PC-3 (cell line): ENCODE measurements around the gene KCNQ1OT1. TPM values are rescaled to one million over a fixed set of nuclear protein-coding genes. Genes with fewer than 3 reads are reported as not detected.

Experiments
- ATAC-seq: fragments of 200-7000 bp; cut with Tn5 transposase; 2 replicates; pipeline ENCODE4 v1.9.1; 2020; ENCODE audit warnings: mild to moderate bottlenecking, moderate library complexity
- BruUV-seq: library from RNA; stranded (reverse); fragments of 400-500 nt; replicated peaks from 2 replicates; lab custom pipeline; 2021; lab: Mats Ljungman, UMichigan
- CTCF ChIA-PET: fragments of 300-600 bp; sonication (Branson Sonifier 250); formaldehyde crosslinking; loops from one replicate; lab custom pipeline; 2022; ENCODE audit warnings: antibody characterized with exemption; lab: Charles Lee
- POLR2A ChIA-PET: fragments of 300-600 bp; sonication (Branson Sonifier 250); formaldehyde crosslinking; loops from one replicate; lab custom pipeline; 2022; ENCODE audit warnings: antibody characterized with exemption; ENCODE audit not compliant: unreplicated experiment; lab: Charles Lee
- DNase-seq: peaks from one replicate; pipeline ENCODE4 v3.0.0-alpha.2; 2015
- H2AFZ ChIP-seq: fragments of 300-600 bp; sonication (generic); 2 replicates; pipeline ENCODE4 v1.6.0; 2016; ENCODE audit warnings: antibody characterized with exemption, low read length
- H3F3A ChIP-seq: fragments of 300-600 bp; sonication (generic); one replicate; pipeline ENCODE4 v1.6.0; 2017; ENCODE audit warnings: antibody characterized with exemption, low read length, control low read depth, mild to moderate bottlenecking; ENCODE audit not compliant: unreplicated experiment
- H3K27ac ChIP-seq: fragments of 300-600 bp; sonication (generic); 2 replicates; pipeline ENCODE4 v1.5.1; 2016; ENCODE audit warnings: mild to moderate bottlenecking, low read length
- H3K27me3 ChIP-seq: fragments of 300-600 bp; sonication (generic); 2 replicates; pipeline ENCODE4 v1.6.1; 2016; ENCODE audit warnings: low read length, mixed read lengths
- H3K36me3 ChIP-seq: fragments of 300-600 bp; sonication (generic); 2 replicates; pipeline ENCODE4 v1.6.1; 2016; ENCODE audit warnings: low read depth, mixed run types, low read length, mixed read lengths
- H3K4me1 ChIP-seq: fragments of 300-600 bp; sonication (generic); 2 replicates; pipeline ENCODE4 v1.5.1; 2016; ENCODE audit warnings: low read length; ENCODE audit not compliant: insufficient read depth
- H3K4me2 ChIP-seq: fragments of 300-600 bp; sonication (generic); 2 replicates; pipeline ENCODE4 v1.6.0; 2016; ENCODE audit warnings: low read length
- H3K4me3 ChIP-seq: fragments of 300-600 bp; sonication (generic); 2 replicates; pipeline ENCODE4 v1.5.1; 2016; ENCODE audit warnings: mild to moderate bottlenecking, low read length, mixed read lengths
- H3K79me2 ChIP-seq: fragments of 300-600 bp; sonication (generic); 2 replicates; pipeline ENCODE4 v1.6.1; 2017; ENCODE audit warnings: low read length, mixed read lengths
- H3K9ac ChIP-seq: fragments of 300-600 bp; sonication (generic); 2 replicates; pipeline ENCODE4 v1.6.0; 2016; ENCODE audit warnings: mild to moderate bottlenecking, low read length
- H3K9me2 ChIP-seq: fragments of 300-600 bp; sonication (generic); replicated peaks from 2 replicates; pipeline ENCODE4 v1.6.1; 2016; ENCODE audit warnings: mixed run types, low read length, mixed read lengths
- H3K9me3 ChIP-seq: fragments of 300-600 bp; sonication (generic); 2 replicates; pipeline ENCODE4 v1.6.1; 2016; ENCODE audit warnings: low read length, mixed read lengths
- H4K20me1 ChIP-seq: fragments of 300-600 bp; sonication (generic); 2 replicates; pipeline ENCODE4 v1.6.1; 2016; ENCODE audit warnings: low read length, mixed read lengths
- CTCF ChIP-seq: fragments of 300-600 bp; sonication (generic); conservative IDR thresholded peaks from 2 replicates; pipeline ENCODE4 v1.5.1; 2017; ENCODE audit warnings: antibody characterized with exemption, low read depth, mild to moderate bottlenecking, low read length
- EZH2 ChIP-seq: fragments of 300-600 bp; sonication (generic); IDR thresholded peaks from one replicate; pipeline ENCODE4 v1.6.1; 2017; ENCODE audit warnings: antibody characterized with exemption, mild to moderate bottlenecking, low read length; ENCODE audit not compliant: unreplicated experiment
- EZH2phosphoT487 ChIP-seq: fragments of 300-600 bp; sonication (generic); IDR thresholded peaks from 2 replicates; pipeline ENCODE4 v1.6.1; 2018; ENCODE audit warnings: mild to moderate bottlenecking, antibody characterized with exemption, low read length, borderline replicate concordance
- intact Hi-C: fragments of 100-400 bp; cut with micrococcal nuclease; formaldehyde crosslinking; loops from 2 replicates; pipeline ENCODE4 v1.9.0; 2023
- total RNA-seq: library from RNA; depleted of rRNA; stranded (reverse); fragments of >200 nt; gene quantifications from 2 replicates; pipeline ENCODE4 v1.2.3, GENCODE V29; 2014

KCNQ1OT1 gene
- total RNA-seq, 1 experiment from 2014 or later: 1.5 TPM

- no TSS peak for BruUV-seq
- DNase-seq (peak; percentile 39), ATAC-seq (peak; percentile 48)
- no peaks in the 10 kb centered on the region for H3K36me3 ChIP-seq
- H3K4me3 ChIP-seq: no peak overlapping the region
- no peaks in the 10 kb centered on the region for H3F3A ChIP-seq
- H3K9me2 ChIP-seq: no peaks in the 10 kb centered on the region
- H3K4me1 ChIP-seq: peaks cover 22% of the 10 kb centered on the region
- ChIA-PET CTCF (no interaction called here), POLR2A (no interaction called here)
- TF ChIP-seq EZH2 (no peak), CTCF (no peak)
- no peaks in the 10 kb centered on the region for H3K9me3 ChIP-seq
- intact Hi-C loops: no loop called here
- no peak overlapping the region for H2AFZ ChIP-seq
- H3K27me3 ChIP-seq: no peaks in the 10 kb centered on the region
- H4K20me1 ChIP-seq: no peaks in the 10 kb centered on the region
- H3K79me2 ChIP-seq: no peaks in the 10 kb centered on the region
- H3K4me2 ChIP-seq: no peak overlapping the region
- no peak overlapping the region for H3K27ac ChIP-seq
- H3K9ac ChIP-seq: no peak overlapping the region
Observed at GRCh38 chr11:2734181-2735052, 34.6 kb upstream of the KCNQ1OT1 start.

- no peaks in the 10 kb centered on the region for H3K27me3 ChIP-seq
- no peak overlapping the region for H3K27ac ChIP-seq
- no peak overlapping the region for H3K9ac ChIP-seq
- H3F3A ChIP-seq: no peaks in the 10 kb centered on the region
- intact Hi-C loops: no loop called here
- no peaks in the 10 kb centered on the region for H3K36me3 ChIP-seq
- H3K4me2 ChIP-seq: no peak overlapping the region
- TF ChIP-seq EZH2phosphoT487: no peak
- no peak for TF ChIP-seq CTCF
- no peak for TF ChIP-seq EZH2
- no peaks in the 10 kb centered on the region for H4K20me1 ChIP-seq
- no peak overlapping the region for H2AFZ ChIP-seq
- H3K9me2 ChIP-seq: no peaks in the 10 kb centered on the region
- ChIA-PET CTCF (no interaction called here), POLR2A (no interaction called here)
- H3K79me2 ChIP-seq: no peaks in the 10 kb centered on the region
- no TSS peak for BruUV-seq
- ATAC-seq (no peak), DNase-seq (no peak)
- peaks cover 21% of the 10 kb centered on the region for H3K4me1 ChIP-seq
- no peak overlapping the region for H3K4me3 ChIP-seq
- H3K9me3 ChIP-seq: no peaks in the 10 kb centered on the region
Observed at GRCh38 chr11:2732940-2733628, 33.3 kb upstream of the KCNQ1OT1 start.
